Measurements from ENCODE around the gene MLST8. TPM values are rescaled to one million over a fixed set of nuclear protein-coding genes. Genes with fewer than 3 reads are reported as not detected.
A peak's percentile ranks its signal among the peaks of the same experiment; 100 is the strongest.

The MLST8 gene
- total and polyA plus RNA-seq, 2 donors: 20.3 to 34.6 TPM

GRCh38 chr16:2160915-2161551 is 44.2 kb upstream of the MLST8 start:
- peak overlapping the region in 1 of 2 donors; percentile 17 for H3K27ac ChIP-seq (ENCODE audit: low read depth in 1 of 2, low read length in 1 of 2)

DNA sequence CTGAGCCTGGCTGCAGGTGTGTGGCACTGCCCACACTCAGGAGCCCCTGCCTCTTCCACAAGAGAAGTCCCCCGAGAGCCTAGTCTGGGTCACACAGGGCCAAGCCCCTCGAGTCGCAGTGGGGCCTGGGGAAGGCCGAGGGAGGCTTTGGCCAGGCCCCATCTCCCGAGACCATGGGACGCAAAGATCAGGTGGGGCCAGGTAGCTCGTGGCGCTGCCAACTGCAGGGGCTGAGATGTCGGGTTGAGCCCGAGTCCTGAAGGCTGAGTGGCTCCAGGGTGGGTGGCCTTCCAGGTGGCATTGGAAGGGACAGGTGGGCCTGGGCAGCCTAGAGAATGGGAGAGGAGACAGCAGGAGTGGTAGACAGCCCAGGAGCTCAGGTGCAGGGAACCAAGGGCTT is 43.3 kb upstream of the MLST8 start:
- WGBS: 99% methylated on average over 10 of the region's 10 CpGs
- Histone ChIP-seq H3K4me1 (ENCODE audit: control insufficient read depth in 2 of 2, insufficient read depth in 2 of 2, low read length in 2 of 2) (peaks cover 0 to 8% of the 10 kb centered on the region in 2 donors), H3K36me3 (ENCODE audit: control insufficient read depth in 2 of 2, insufficient read depth in 2 of 2, low read length in 1 of 2) (peaks cover 17 to 33% of the 10 kb centered on the region in 2 donors), H3K27me3 (ENCODE audit: control insufficient read depth in 2 of 2, insufficient read depth in 1 of 2, low read length in 1 of 2) (no peaks in the 10 kb centered on the region), H3K9me3 (ENCODE audit: control insufficient read depth in 2 of 2, insufficient read depth in 1 of 2, low read length in 1 of 2) (peaks cover 0 to 23% of the 10 kb centered on the region in 2 donors), H3K27ac (ENCODE audit: low read depth in 1 of 2, low read length in 1 of 2) (no peak overlapping the region), H3K4me3 (ENCODE audit: low read length in 2 of 2) (no peak overlapping the region)
- DNase-seq (ENCODE audit: low read depth in 6 of 9, low spot score in 9 of 9): no peak

More at GRCh38 chr16:2160915-2161551, 44.2 kb upstream of the MLST8 start:
- no peak for DNase-seq (ENCODE audit: low read depth in 6 of 9, low spot score in 9 of 9)
- Histone ChIP-seq H3K36me3 (ENCODE audit: control insufficient read depth in 2 of 2, insufficient read depth in 2 of 2, low read length in 1 of 2) (peaks cover 14 to 25% of the 10 kb centered on the region in 2 donors), H3K27me3 (ENCODE audit: control insufficient read depth in 2 of 2, insufficient read depth in 1 of 2, low read length in 1 of 2) (no peaks in the 10 kb centered on the region), H3K9me3 (ENCODE audit: control insufficient read depth in 2 of 2, insufficient read depth in 1 of 2, low read length in 1 of 2) (peaks cover 0 to 23% of the 10 kb centered on the region in 2 donors), H3K4me1 (ENCODE audit: control insufficient read depth in 2 of 2, insufficient read depth in 2 of 2, low read length in 2 of 2) (peaks cover 6 to 16% of the 10 kb centered on the region in 2 donors), H3K4me3 (ENCODE audit: low read length in 2 of 2) (no peak overlapping the region)
- WGBS: 94% methylated on average over 20 of the region's 20 CpGs

DNA sequence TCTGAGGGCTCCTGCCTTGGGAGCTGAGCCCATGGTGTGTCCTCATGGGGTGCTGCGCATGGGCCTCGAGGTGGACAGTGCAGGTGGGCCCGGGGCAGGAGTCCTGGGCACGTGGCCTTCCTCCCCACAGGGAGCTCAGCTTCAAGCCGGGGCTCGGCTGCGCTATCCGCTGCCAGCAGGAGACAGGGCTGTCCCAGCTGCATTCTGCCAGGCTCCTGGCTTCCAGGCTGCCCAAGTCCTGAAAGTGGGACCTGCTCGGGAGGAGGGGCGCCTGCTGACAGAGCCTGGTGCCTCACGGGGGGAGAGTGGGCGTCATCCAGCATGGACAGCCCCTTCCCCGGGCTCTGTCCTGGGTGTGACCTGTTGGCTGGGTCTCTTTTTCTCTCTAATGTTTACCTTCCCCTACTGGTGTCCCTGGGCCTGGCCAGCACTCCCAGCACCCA is 42.6 kb upstream of the MLST8 start:
- Histone ChIP-seq H3K9me3 (ENCODE audit: control insufficient read depth in 2 of 2, insufficient read depth in 1 of 2, low read length in 1 of 2) (peaks cover 0 to 23% of the 10 kb centered on the region in 2 donors), H3K27ac (ENCODE audit: low read depth in 1 of 2, low read length in 1 of 2) (peak overlapping the region in 1 of 2 donors; percentile 1), H3K4me3 (ENCODE audit: low read length in 2 of 2) (no peak overlapping the region), H3K36me3 (ENCODE audit: control insufficient read depth in 2 of 2, insufficient read depth in 2 of 2, low read length in 1 of 2) (peaks cover 25 to 41% of the 10 kb centered on the region in 2 donors), H3K4me1 (ENCODE audit: control insufficient read depth in 2 of 2, insufficient read depth in 2 of 2, low read length in 2 of 2) (peaks cover 0 to 2% of the 10 kb centered on the region in 2 donors), H3K27me3 (ENCODE audit: control insufficient read depth in 2 of 2, insufficient read depth in 1 of 2, low read length in 1 of 2) (no peaks in the 10 kb centered on the region)
- no peak for DNase-seq (ENCODE audit: low read depth in 6 of 9, low spot score in 9 of 9)
- WGBS: 96% methylated on average over 13 of the region's 13 CpGs

- WGBS: 92% methylated on average over 26 of the region's 26 CpGs
- Histone ChIP-seq H3K27ac (ENCODE audit: low read depth in 1 of 2, low read length in 1 of 2) (no peak overlapping the region), H3K4me3 (ENCODE audit: low read length in 2 of 2) (no peak overlapping the region), H3K36me3 (ENCODE audit: control insufficient read depth in 2 of 2, insufficient read depth in 2 of 2, low read length in 1 of 2) (peaks cover 28 to 42% of the 10 kb centered on the region in 2 donors), H3K9me3 (ENCODE audit: control insufficient read depth in 2 of 2, insufficient read depth in 1 of 2, low read length in 1 of 2) (peaks cover 0 to 23% of the 10 kb centered on the region in 2 donors), H3K4me1 (ENCODE audit: control insufficient read depth in 2 of 2, insufficient read depth in 2 of 2, low read length in 2 of 2) (peaks cover 0 to 2% of the 10 kb centered on the region in 2 donors), H3K27me3 (ENCODE audit: control insufficient read depth in 2 of 2, insufficient read depth in 1 of 2, low read length in 1 of 2) (no peaks in the 10 kb centered on the region)
- DNase-seq (ENCODE audit: low read depth in 6 of 9, low spot score in 9 of 9): no peak
Observed at GRCh38 chr16:2163211-2163881, 41.9 kb upstream of the MLST8 start.

GRCh38 chr16:2165861-2166260 is 39.4 kb upstream of the MLST8 start:
- WGBS: 97% methylated on average over 12 of the region's 12 CpGs
- no peak for DNase-seq (ENCODE audit: low read depth in 6 of 9, low spot score in 9 of 9)
- no peaks in the 10 kb centered on the region for H3K4me1 ChIP-seq (ENCODE audit: control insufficient read depth in 2 of 2, insufficient read depth in 2 of 2, low read length in 2 of 2)
- H3K4me3 ChIP-seq (ENCODE audit: low read length in 2 of 2): no peak overlapping the region
- no peaks in the 10 kb centered on the region for H3K27me3 ChIP-seq (ENCODE audit: control insufficient read depth in 2 of 2, insufficient read depth in 1 of 2, low read length in 1 of 2)
- H3K36me3 ChIP-seq (ENCODE audit: control insufficient read depth in 2 of 2, insufficient read depth in 2 of 2, low read length in 1 of 2): peaks cover 41 to 51% of the 10 kb centered on the region in 2 donors
- no peak overlapping the region for H3K27ac ChIP-seq (ENCODE audit: low read depth in 1 of 2, low read length in 1 of 2)
- peaks cover 0 to 23% of the 10 kb centered on the region in 2 donors for H3K9me3 ChIP-seq (ENCODE audit: control insufficient read depth in 2 of 2, insufficient read depth in 1 of 2, low read length in 1 of 2)

DNA sequence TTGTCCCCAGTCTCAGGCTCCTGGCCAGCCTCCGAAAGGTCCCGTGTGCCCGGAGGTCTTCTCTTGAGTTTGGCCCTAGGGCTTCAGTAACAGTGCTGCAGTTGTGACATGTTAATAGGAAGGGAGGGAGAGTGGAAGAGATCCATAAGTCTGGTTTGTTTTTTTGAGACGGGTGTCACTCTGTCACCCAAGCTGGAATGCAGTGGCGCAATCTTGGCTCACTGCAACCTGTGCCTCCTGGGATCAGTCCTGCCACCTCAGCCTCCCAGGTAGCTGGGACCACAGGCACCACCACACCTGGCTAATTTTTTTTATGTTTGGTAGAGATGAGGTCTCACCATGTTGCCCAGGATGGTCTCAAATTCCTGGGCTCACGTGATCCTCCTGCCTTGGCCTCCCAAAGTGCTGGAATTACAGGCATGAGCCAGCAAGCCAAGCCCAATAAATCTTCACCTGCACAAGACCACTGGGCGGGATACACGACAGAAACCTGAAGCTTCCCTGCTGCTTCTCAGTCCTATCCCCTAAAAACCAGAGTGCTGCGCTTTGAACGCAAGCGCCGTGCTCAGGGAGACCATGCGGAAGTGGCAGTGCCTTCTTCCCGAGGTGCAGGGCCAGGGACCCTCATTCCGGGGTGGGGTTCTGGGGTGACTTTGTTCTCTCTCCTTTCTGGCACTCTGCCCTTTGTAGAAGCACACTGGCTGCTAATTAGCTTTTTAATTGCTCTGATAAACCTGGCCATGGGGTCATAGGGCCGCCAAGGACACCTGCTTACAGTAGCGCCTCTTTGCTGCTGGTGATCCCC is 38.8 kb upstream of the MLST8 start:
- no peak for DNase-seq (ENCODE audit: low read depth in 6 of 9, low spot score in 9 of 9)
- Histone ChIP-seq H3K4me3 (ENCODE audit: low read length in 2 of 2) (no peak overlapping the region), H3K27ac (ENCODE audit: low read depth in 1 of 2, low read length in 1 of 2) (no peak overlapping the region), H3K4me1 (ENCODE audit: control insufficient read depth in 2 of 2, insufficient read depth in 2 of 2, low read length in 2 of 2) (no peaks in the 10 kb centered on the region), H3K36me3 (ENCODE audit: control insufficient read depth in 2 of 2, insufficient read depth in 2 of 2, low read length in 1 of 2) (peaks cover 44 to 56% of the 10 kb centered on the region in 2 donors), H3K27me3 (ENCODE audit: control insufficient read depth in 2 of 2, insufficient read depth in 1 of 2, low read length in 1 of 2) (no peaks in the 10 kb centered on the region), H3K9me3 (ENCODE audit: control insufficient read depth in 2 of 2, insufficient read depth in 1 of 2, low read length in 1 of 2) (peaks cover 0 to 23% of the 10 kb centered on the region in 2 donors)
- WGBS: 97% methylated on average over 17 of the region's 17 CpGs

- 98% methylated on average over 18 of the region's 18 CpGs for WGBS
- no peak for DNase-seq (ENCODE audit: low read depth in 6 of 9, low spot score in 9 of 9)
Observed at GRCh38 chr16:2167068-2167638, 38.1 kb upstream of the MLST8 start.

GRCh38 chr16:2170080-2170479 is 35.2 kb upstream of the MLST8 start:
- Histone ChIP-seq H3K36me3 (ENCODE audit: control insufficient read depth in 2 of 2, insufficient read depth in 2 of 2, low read length in 1 of 2) (peaks cover 64 to 80% of the 10 kb centered on the region in 2 donors), H3K4me3 (ENCODE audit: low read length in 2 of 2) (no peak overlapping the region), H3K4me1 (ENCODE audit: control insufficient read depth in 2 of 2, insufficient read depth in 2 of 2, low read length in 2 of 2) (no peaks in the 10 kb centered on the region), H3K27ac (ENCODE audit: low read depth in 1 of 2, low read length in 1 of 2) (no peak overlapping the region), H3K9me3 (ENCODE audit: control insufficient read depth in 2 of 2, insufficient read depth in 1 of 2, low read length in 1 of 2) (peaks cover 0 to 5% of the 10 kb centered on the region in 2 donors), H3K27me3 (ENCODE audit: control insufficient read depth in 2 of 2, insufficient read depth in 1 of 2, low read length in 1 of 2) (no peaks in the 10 kb centered on the region)
- DNase-seq (ENCODE audit: low read depth in 6 of 9, low spot score in 9 of 9): no peak
- 97% methylated on average over 18 of the region's 18 CpGs for WGBS

More at GRCh38 chr16:2167068-2167638, 38.1 kb upstream of the MLST8 start:
- H3K4me3 ChIP-seq (ENCODE audit: low read length in 2 of 2): no peak overlapping the region
- peaks cover 51 to 62% of the 10 kb centered on the region in 2 donors for H3K36me3 ChIP-seq (ENCODE audit: control insufficient read depth in 2 of 2, insufficient read depth in 2 of 2, low read length in 1 of 2)
- no peak overlapping the region for H3K27ac ChIP-seq (ENCODE audit: low read depth in 1 of 2, low read length in 1 of 2)
- peaks cover 0 to 23% of the 10 kb centered on the region in 2 donors for H3K9me3 ChIP-seq (ENCODE audit: control insufficient read depth in 2 of 2, insufficient read depth in 1 of 2, low read length in 1 of 2)
- H3K27me3 ChIP-seq (ENCODE audit: control insufficient read depth in 2 of 2, insufficient read depth in 1 of 2, low read length in 1 of 2): no peaks in the 10 kb centered on the region
- no peaks in the 10 kb centered on the region for H3K4me1 ChIP-seq (ENCODE audit: control insufficient read depth in 2 of 2, insufficient read depth in 2 of 2, low read length in 2 of 2)
